Mesenchymal stem cell (in vitro differentiated cells and primary cell): Measurements from ENCODE around the gene MCM6.
"Not testable (repeated sequence)": the region's sequence is repeated elsewhere in the genome, so short reads cannot be mapped to it uniquely, and the experiment has no call there.

Source experiments
- DNase-seq: peaks from one replicate; pipeline ENCODE4 v3.0.0-alpha.2; 2013
- H2AFZ ChIP-seq: one replicate; pipeline ENCODE4 v1.6.1; 2013; ENCODE audit warnings: low read depth, mild to moderate bottlenecking, control low read depth, inconsistent platforms, low read length, moderate library complexity
- H2AK5ac ChIP-seq: 2 replicates; pipeline ENCODE4 v1.6.1; 2013; ENCODE audit warnings: low read length, moderate library complexity, mild to moderate bottlenecking, inconsistent platforms; ENCODE audit not compliant: severe bottlenecking
- H2BK120ac ChIP-seq: one replicate; pipeline ENCODE4 v1.6.1; 2013; ENCODE audit warnings: low read depth, mild to moderate bottlenecking, inconsistent platforms, low read length, moderate library complexity
- H2BK12ac ChIP-seq, 2 experiments: one replicate each; pipeline ENCODE4 v1.6.1; 2013; ENCODE audit warnings: inconsistent platforms in 2 of 2, low read length in 2 of 2, mild to moderate bottlenecking in 2 of 2, moderate library complexity in 2 of 2, control low read depth in 1 of 2
- H2BK15ac ChIP-seq: one replicate; pipeline ENCODE4 v1.6.1; 2013; ENCODE audit warnings: mild to moderate bottlenecking, low read depth, inconsistent platforms; ENCODE audit not compliant: poor library complexity, severe bottlenecking
- H2BK5ac ChIP-seq: 2 replicates; pipeline ENCODE4 v1.6.1; 2013; ENCODE audit warnings: low read depth, mild to moderate bottlenecking, low read length, control low read depth, inconsistent platforms; ENCODE audit not compliant: poor library complexity, severe bottlenecking
- H3K14ac ChIP-seq, 2 experiments: one replicate each; pipeline ENCODE4 v1.6.1; 2013; ENCODE audit warnings: inconsistent platforms in 2 of 2, low read length in 2 of 2, control low read depth in 1 of 2, mild to moderate bottlenecking in 1 of 2, moderate library complexity in 1 of 2
- H3K18ac ChIP-seq, 2 experiments: one replicate each; pipeline ENCODE4 v1.6.1; 2013; ENCODE audit warnings: inconsistent platforms in 2 of 2, low read length in 2 of 2, control low read depth in 1 of 2, low read depth in 1 of 2, mild to moderate bottlenecking in 1 of 2
- H3K23ac ChIP-seq, 2 experiments: one replicate each; pipeline ENCODE4 v1.6.1; 2013; ENCODE audit warnings: inconsistent platforms in 2 of 2, low read length in 2 of 2, mild to moderate bottlenecking in 2 of 2, moderate library complexity in 2 of 2, control low read depth in 1 of 2
- H3K27ac ChIP-seq: 2 replicates; pipeline ENCODE4 v1.5.1; 2013; ENCODE audit warnings: mild to moderate bottlenecking, moderate library complexity, low read length, control low read depth, inconsistent platforms; ENCODE audit not compliant: poor library complexity, severe bottlenecking
- H3K27me3 ChIP-seq, 2 experiments: 2 replicates each; pipeline versions ENCODE4 v1.6.1 to v1.7.0; 2013; ENCODE audit warnings: low read length in 2 of 2, mild to moderate bottlenecking in 2 of 2, moderate library complexity in 2 of 2, control low read depth in 1 of 2, inconsistent platforms in 1 of 2; ENCODE audit not compliant: control insufficient read depth in 1 of 2, insufficient read depth in 1 of 2
- H3K36me3 ChIP-seq, 2 experiments: 2 replicates each; pipeline versions ENCODE4 v1.6.1 to v1.7.0; 2013; ENCODE audit warnings: low read length in 2 of 2, control low read depth in 1 of 2, inconsistent platforms in 1 of 2, low read depth in 1 of 2, mild to moderate bottlenecking in 1 of 2; ENCODE audit not compliant: insufficient read depth in 2 of 2, control insufficient read depth in 1 of 2
- H3K4ac ChIP-seq, 2 experiments: one replicate each; pipeline ENCODE4 v1.6.1; 2013; ENCODE audit warnings: inconsistent platforms in 2 of 2, low read length in 2 of 2, mild to moderate bottlenecking in 2 of 2, moderate library complexity in 2 of 2, control low read depth in 1 of 2, low read depth in 1 of 2
- H3K4me1 ChIP-seq: 2 replicates; pipeline ENCODE4 v1.6.1; 2013; ENCODE audit warnings: low read depth, low read length, control low read depth; ENCODE audit not compliant: control insufficient read depth, insufficient read depth
- H3K4me2 ChIP-seq: 2 replicates; pipeline ENCODE4 v1.6.1; 2013; ENCODE audit warnings: low read length, mild to moderate bottlenecking, inconsistent platforms; ENCODE audit not compliant: poor library complexity, severe bottlenecking
- H3K4me3 ChIP-seq, 2 experiments: 2 replicates each; pipeline versions ENCODE4 v1.5.1 to v1.7.0; 2013; ENCODE audit warnings: low read length in 2 of 2, mild to moderate bottlenecking in 2 of 2, control low read depth in 1 of 2, low read depth in 1 of 2; ENCODE audit not compliant: insufficient read depth in 1 of 2
- H3K79me1 ChIP-seq: replicated peaks from 2 replicates; pipeline ENCODE4 v1.6.1; 2013; ENCODE audit warnings: mild to moderate bottlenecking, control low read depth, low read length, inconsistent platforms; ENCODE audit not compliant: poor library complexity, severe bottlenecking
- H3K9ac ChIP-seq: 2 replicates; pipeline ENCODE4 v1.7.0; 2013; ENCODE audit warnings: mild to moderate bottlenecking, low read length, moderate library complexity
- H3K9me3 ChIP-seq: 2 replicates; pipeline ENCODE4 v1.7.0; 2013; ENCODE audit warnings: mild to moderate bottlenecking, low read length; ENCODE audit not compliant: control insufficient read depth
- H4K8ac ChIP-seq: one replicate; pipeline ENCODE4 v1.6.1; 2013; ENCODE audit warnings: inconsistent platforms, mild to moderate bottlenecking, low read length, moderate library complexity
- H4K91ac ChIP-seq: one replicate; pipeline ENCODE4 v1.6.1; 2013; ENCODE audit warnings: mild to moderate bottlenecking, low read length, inconsistent platforms
- WGBS: methylation state at CpG from one replicate; pipeline ENCODE4 v1.1.7; 2013; ENCODE audit warnings: mixed read lengths; 5-methylcytosine and 5-hydroxymethylcytosine counted together

MCM6 gene

DNA sequence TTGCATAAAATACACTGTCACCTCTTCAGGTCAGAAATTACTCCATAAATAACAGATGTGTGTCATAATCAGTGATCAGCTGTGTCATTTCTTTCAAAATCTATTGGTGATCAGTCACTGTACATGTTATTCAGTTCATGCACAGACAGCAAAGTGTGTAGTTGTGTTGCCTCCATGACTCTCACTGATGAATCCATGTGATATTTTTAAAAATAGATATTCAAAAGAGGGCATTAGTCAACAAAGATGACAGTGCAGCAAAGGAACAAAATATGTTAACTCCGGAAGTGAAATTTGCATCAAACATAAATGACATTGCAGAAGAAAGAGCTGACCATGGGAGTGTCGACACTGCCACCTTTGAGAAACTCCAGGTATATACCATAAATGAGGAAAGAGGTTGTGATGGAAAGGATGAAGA lies 17.1 kb upstream of the MCM6 start:
- Histone ChIP-seq H3K23ac (no peak overlapping the region), H2BK12ac (no peak overlapping the region), H3K4me3 (no peak overlapping the region), H3K79me1 (no peaks in the 10 kb centered on the region), H3K4ac (no peak overlapping the region), H3K14ac (no peak overlapping the region), H3K36me3 (peaks cover 0 to 9% of the 10 kb centered on the region in 2 experiments), H3K9ac (no peak overlapping the region), H2AFZ (no peak overlapping the region), H3K9me3 (no peaks in the 10 kb centered on the region), H3K27me3 (no peaks in the 10 kb centered on the region), H3K18ac (no peak overlapping the region), H2AK5ac (no peak overlapping the region), H3K27ac (no peak overlapping the region), H2BK5ac (no peak overlapping the region), H2BK15ac (no peak overlapping the region), H3K4me1 (no peaks in the 10 kb centered on the region), H4K91ac (no peak overlapping the region), H2BK120ac (no peak overlapping the region), H3K4me2 (no peak overlapping the region), H4K8ac (no peak overlapping the region)
- no peak for DNase-seq
- WGBS: 98% methylated on average over 2 of the region's 2 CpGs

DNA sequence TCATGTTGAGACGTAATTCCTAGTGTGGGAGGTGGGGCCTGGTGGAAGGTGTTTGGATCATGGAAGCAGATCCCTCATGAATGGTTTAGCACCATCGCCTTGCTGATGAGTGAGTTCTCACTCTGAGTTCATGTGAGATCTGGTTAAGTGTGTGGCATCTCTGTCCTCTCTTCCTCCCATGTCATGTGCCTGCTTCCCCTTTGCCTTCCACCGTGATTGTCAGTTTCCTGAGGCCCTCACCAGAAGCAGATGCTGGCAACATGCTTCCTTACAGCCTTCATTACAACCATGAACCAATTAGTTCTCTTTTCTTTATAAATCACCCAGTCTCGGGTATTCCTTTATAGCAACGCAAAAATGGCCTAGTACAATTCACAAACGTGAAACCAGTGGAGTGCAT lies 14.6 kb upstream of the MCM6 start:
- H2BK12ac ChIP-seq: no peak overlapping the region
- H4K8ac ChIP-seq: no peak overlapping the region
- H2BK15ac ChIP-seq: no peak overlapping the region
- no peak overlapping the region for H3K4ac ChIP-seq
- no peak overlapping the region for H2AK5ac ChIP-seq
- H4K91ac ChIP-seq: no peak overlapping the region
- H3K14ac ChIP-seq: no peak overlapping the region
- no peaks in the 10 kb centered on the region for H3K4me1 ChIP-seq
- H3K9me3 ChIP-seq: no peaks in the 10 kb centered on the region
- H3K4me2 ChIP-seq: no peak overlapping the region
- H3K4me3 ChIP-seq: no peak overlapping the region
- H3K18ac ChIP-seq: no peak overlapping the region
- no peak for DNase-seq
- no peaks in the 10 kb centered on the region for H3K27me3 ChIP-seq
- H2BK5ac ChIP-seq: no peak overlapping the region
- H3K9ac ChIP-seq: no peak overlapping the region
- no peaks in the 10 kb centered on the region for H3K79me1 ChIP-seq
- H3K27ac ChIP-seq: no peak overlapping the region
- no peaks in the 10 kb centered on the region for H3K36me3 ChIP-seq
- 80% methylated on average over 6 of the region's 6 CpGs for WGBS
- H2AFZ ChIP-seq: no peak overlapping the region
- peak overlapping the region in 1 of 2 experiments; percentile 74 for H3K23ac ChIP-seq
- H2BK120ac ChIP-seq: no peak overlapping the region

DNA sequence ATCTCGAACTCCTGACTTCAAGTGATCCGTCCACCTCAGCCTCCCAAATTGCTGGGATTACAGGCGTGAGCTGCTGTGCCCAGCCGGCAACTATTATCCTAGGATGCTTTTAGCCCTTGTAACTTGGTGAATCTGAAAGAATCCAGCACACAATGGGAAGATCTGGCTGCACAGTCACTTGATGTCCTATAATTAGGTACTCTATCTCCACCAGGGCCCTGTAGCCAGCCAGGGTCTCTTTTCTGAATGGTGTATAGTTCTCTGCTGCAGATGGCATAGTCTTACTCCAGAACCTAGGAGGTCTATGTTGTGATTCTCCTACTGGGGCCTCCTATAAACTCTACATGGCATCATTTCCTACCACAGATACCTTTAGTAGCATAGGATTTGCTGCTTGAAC lies 13.9 kb upstream of the MCM6 start:
- H3K23ac ChIP-seq: no peak overlapping the region
- H3K18ac ChIP-seq: no peak overlapping the region
- no peak overlapping the region for H3K4ac ChIP-seq
- H2BK5ac ChIP-seq: no peak overlapping the region
- no peaks in the 10 kb centered on the region for H3K9me3 ChIP-seq
- no peak overlapping the region for H3K9ac ChIP-seq
- H3K14ac ChIP-seq: no peak overlapping the region
- H4K8ac ChIP-seq: no peak overlapping the region
- 86% methylated on average over 4 of the region's 4 CpGs for WGBS
- no peak for DNase-seq
- no peak overlapping the region for H2BK12ac ChIP-seq
- H3K4me1 ChIP-seq: no peaks in the 10 kb centered on the region
- no peak overlapping the region for H3K4me2 ChIP-seq
- no peak overlapping the region for H3K27ac ChIP-seq
- H3K4me3 ChIP-seq: no peak overlapping the region
- no peak overlapping the region for H2BK15ac ChIP-seq
- no peak overlapping the region for H4K91ac ChIP-seq
- no peak overlapping the region for H2BK120ac ChIP-seq
- H3K79me1 ChIP-seq: no peaks in the 10 kb centered on the region
- no peaks in the 10 kb centered on the region for H3K27me3 ChIP-seq
- no peak overlapping the region for H2AK5ac ChIP-seq
- H2AFZ ChIP-seq: no peak overlapping the region
- H3K36me3 ChIP-seq: no peaks in the 10 kb centered on the region

DNA sequence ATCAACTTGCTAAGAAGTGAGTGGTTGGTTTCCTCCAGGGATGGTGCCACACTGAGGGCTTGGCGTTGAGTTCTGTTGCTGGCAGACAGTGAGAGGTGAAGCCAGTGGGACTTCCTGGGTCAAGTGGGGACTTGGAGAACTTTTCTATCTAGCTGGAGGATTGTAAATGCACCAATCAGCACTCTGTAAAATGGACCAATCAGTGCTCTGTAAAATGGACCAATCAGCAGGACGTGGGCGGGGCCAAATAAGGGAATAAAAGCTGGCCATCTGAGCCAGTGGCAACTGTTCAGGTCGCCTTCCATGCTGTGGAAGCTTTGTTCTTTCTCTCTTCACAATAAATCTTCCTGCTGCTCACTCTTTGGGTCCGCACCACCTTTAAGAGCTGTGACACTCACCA lies 12.3 kb upstream of the MCM6 start:
- H3K4me2 ChIP-seq, H3K27ac ChIP-seq, H2BK120ac ChIP-seq, H2AK5ac ChIP-seq, H2BK15ac ChIP-seq, H3K4me3 ChIP-seq, H4K8ac ChIP-seq, H3K14ac ChIP-seq, H4K91ac ChIP-seq, DNase-seq, H3K9ac ChIP-seq, H3K27me3 ChIP-seq, H3K23ac ChIP-seq, H3K9me3 ChIP-seq, H2BK12ac ChIP-seq, H3K4ac ChIP-seq, H3K36me3 ChIP-seq, H2BK5ac ChIP-seq, H3K18ac ChIP-seq, H2AFZ ChIP-seq, H3K4me1 ChIP-seq, H3K79me1 ChIP-seq: not testable (repeated sequence)
- 68% methylated on average over 5 of the region's 5 CpGs for WGBS
